Prostate gland (tissue), 2 donors: Measurements from ENCODE around the gene PCBD2.

ENCODE experiments used
- POLR2A ChIP-seq: fragments of 450-650 bp; IDR thresholded peaks from one replicate; pipeline ENCODE4 v1.6.1; 2016; ENCODE audit warnings: antibody characterized with exemption, mild to moderate bottlenecking
- TF ChIP-seq, protein P1 (sequence below), 4 experiments: fragments of 200-600 bp in 2 of 4; fragments of 450-650 bp in 2 of 4; sonication (generic) in 2 of 4; IDR thresholded peaks; 1 replicate in 3 of 4; 2 replicates in 1 of 4; pipeline ENCODE4 v1.5.1; 2016 to 2019; ENCODE audit warnings: antibody characterized with exemption in 4 of 4, mild to moderate bottlenecking in 2 of 4, moderate library complexity in 2 of 4

DNA sequence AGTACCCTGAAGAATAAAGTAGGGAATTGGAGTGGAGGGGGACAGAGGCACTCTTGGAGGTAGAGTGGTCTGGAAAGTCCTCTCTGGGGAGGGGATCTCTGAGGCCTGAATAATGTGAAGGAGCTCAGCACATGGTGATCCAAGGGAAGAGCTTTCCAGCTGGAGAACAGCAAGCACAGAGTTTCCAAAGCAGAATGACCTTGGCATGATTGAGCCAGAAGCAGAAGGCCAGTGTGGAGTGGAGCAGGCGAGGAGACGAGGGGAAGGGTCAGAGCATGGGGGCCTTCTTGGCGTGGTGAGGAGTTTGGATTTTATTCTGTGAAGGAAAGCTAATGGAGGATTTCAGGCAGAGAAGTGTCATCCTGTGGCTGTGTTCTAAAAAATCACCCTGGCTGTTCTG is 8.3 kb downstream of the PCBD2 start:
- TF ChIP-seq, protein P1, sequence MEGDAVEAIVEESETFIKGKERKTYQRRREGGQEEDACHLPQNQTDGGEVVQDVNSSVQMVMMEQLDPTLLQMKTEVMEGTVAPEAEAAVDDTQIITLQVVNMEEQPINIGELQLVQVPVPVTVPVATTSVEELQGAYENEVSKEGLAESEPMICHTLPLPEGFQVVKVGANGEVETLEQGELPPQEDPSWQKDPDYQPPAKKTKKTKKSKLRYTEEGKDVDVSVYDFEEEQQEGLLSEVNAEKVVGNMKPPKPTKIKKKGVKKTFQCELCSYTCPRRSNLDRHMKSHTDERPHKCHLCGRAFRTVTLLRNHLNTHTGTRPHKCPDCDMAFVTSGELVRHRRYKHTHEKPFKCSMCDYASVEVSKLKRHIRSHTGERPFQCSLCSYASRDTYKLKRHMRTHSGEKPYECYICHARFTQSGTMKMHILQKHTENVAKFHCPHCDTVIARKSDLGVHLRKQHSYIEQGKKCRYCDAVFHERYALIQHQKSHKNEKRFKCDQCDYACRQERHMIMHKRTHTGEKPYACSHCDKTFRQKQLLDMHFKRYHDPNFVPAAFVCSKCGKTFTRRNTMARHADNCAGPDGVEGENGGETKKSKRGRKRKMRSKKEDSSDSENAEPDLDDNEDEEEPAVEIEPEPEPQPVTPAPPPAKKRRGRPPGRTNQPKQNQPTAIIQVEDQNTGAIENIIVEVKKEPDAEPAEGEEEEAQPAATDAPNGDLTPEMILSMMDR (IDR thresholded peaks at IDR 0.05), result no peak
- no peak for TF ChIP-seq POLR2A
